GM21576 (cell line): ENCODE measurements around the gene BTBD8.

Experiments used
- ATAC-seq: cut with Tn5 transposase; IDR thresholded peaks from one replicate; pipeline ENCODE4 v1.9.1; 2021; ENCODE audit warnings: mild to moderate bottlenecking, moderate library complexity; ENCODE audit not compliant: unreplicated experiment

The BTBD8 gene

GRCh38 chr1:92188436-92189255 lies 108.5 kb downstream of the BTBD8 start:
- ATAC-seq: no peak

GRCh38 chr1:92191726-92192125 lies 111.6 kb downstream of the BTBD8 start:
- no peak for ATAC-seq

- ATAC-seq: no peak
These were observed 112.1 kb downstream of the BTBD8 start for GRCh38 chr1:92192246-92192645.

GRCh38 chr1:92194511-92194910 lies 114.4 kb downstream of the BTBD8 start:
- no peak for ATAC-seq

GRCh38 chr1:92201973-92202372 lies 121.8 kb downstream of the BTBD8 start:
- no peak for ATAC-seq

GRCh38 chr1:92203105-92203504 lies 123.0 kb downstream of the BTBD8 start:
- no peak for ATAC-seq

- no peak for ATAC-seq
These were observed 130.6 kb downstream of the BTBD8 start for GRCh38 chr1:92210701-92211100.

- no peak for ATAC-seq
These were observed 131.0 kb downstream of the BTBD8 start for GRCh38 chr1:92211166-92211565.

- no peak for ATAC-seq
These were observed 137.6 kb downstream of the BTBD8 start, which contains the start of gene C1orf146 for GRCh38 chr1:92217721-92218120. C1orf146 (plus strand) TSS chr1:92217915; CDS start chr1:92231421, 13,506 bp downstream.

GRCh38 chr1:92218559-92218958 lies 138.4 kb downstream of the BTBD8 start:
- ATAC-seq: no peak

GRCh38 chr1:92219028-92219427 lies 138.9 kb downstream of the BTBD8 start:
- ATAC-seq: no peak

- no peak for ATAC-seq
These were observed 148.3 kb downstream of the BTBD8 start for GRCh38 chr1:92228401-92228800.

GRCh38 chr1:92230736-92231135 lies 150.6 kb downstream of the BTBD8 start:
- no peak for ATAC-seq
